ENCODE data around the gene RFX4. TPM values are rescaled to one million over a fixed set of nuclear protein-coding genes. Genes with fewer than 3 reads are reported as not detected.

Gene RFX4
- total and polyA plus RNA-seq, 2 of the 8 experiments (the other 6 are each of a cell fraction or from before 2014, with no cell fraction given): 0.06 TPM; not detected in 1

DNA sequence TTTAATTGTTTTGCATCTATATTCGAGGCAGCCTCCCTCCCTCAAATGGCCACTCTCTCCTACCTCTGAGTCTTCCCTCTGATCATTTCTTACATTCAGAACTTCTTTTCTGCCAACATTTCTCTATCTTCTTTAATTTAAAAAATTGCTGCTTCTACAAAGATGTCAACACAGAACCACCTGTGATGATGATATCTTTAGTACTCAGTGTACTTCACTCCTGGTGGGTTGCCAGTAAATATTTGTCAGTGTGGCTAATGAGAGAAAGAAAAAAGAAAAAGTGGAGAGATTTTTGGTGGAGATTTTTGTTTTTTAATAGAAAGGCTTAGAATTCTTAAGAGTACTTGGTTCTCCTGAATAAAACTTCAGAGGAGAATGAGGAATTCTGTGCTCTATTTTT is 199.8 kb downstream of the RFX4 start (continued):
- TF ChIP-seq CHD7 (IDR thresholded peaks at IDR 0.05; ENCODE audit: insufficient replicate concordance, low read length) (no peak), GABPA (IDR thresholded peaks at IDR 0.05; ENCODE audit: borderline replicate concordance, insufficient read depth, low read length) (no peak), BRCA1 (IDR thresholded peaks at IDR 0.05; ENCODE audit: low read depth, low read length) (no peak), YY1 (IDR thresholded peaks at IDR 0.05; ENCODE audit: low read depth, low read length) (no peak), CTBP2 (IDR thresholded peaks at IDR 0.05; ENCODE audit: borderline replicate concordance, insufficient read depth, insufficient read length, low read length) (no peak)
